Breast epithelium (tissue), 3 donors: Measurements from ENCODE around the gene COL5A3.

Experiments
- CTCF ChIP-seq, 3 donors: fragments of 450-650 bp; IDR thresholded peaks; one replicate each; pipeline ENCODE4 v1.5.1; 2016 to 2017; ENCODE audit warnings: antibody characterized with exemption in 3 of 3, mild to moderate bottlenecking in 3 of 3, moderate library complexity in 3 of 3
- POLR2AphosphoS5 ChIP-seq, 3 donors: sonication (generic); formaldehyde crosslinking; IDR thresholded peaks; one replicate each; pipeline ENCODE4 v1.6.1; 2017; ENCODE audit warnings: antibody characterized with exemption in 3 of 3

DNA sequence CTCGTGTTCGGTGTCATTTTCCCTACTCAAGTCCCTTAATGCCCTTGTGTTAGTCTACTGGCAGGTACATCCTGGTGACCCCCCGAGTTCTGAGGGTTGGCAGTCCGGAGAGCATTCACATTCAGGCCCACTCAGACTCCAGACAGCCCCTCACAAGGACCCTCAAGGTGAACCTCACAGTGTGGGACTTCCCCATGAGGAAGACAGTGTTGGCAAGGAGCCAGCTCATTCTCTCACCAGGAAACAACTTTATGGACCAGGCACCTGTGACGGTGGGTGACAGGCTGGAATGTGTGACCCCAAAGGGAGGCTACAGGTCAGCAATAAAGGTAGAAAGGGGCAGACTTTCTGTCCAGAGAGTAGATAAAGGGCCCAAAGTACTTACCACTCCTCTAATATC lies 27.5 kb upstream of the COL5A3 start:
- TF ChIP-seq CTCF (IDR thresholded peaks at IDR 0.05) (no peak), POLR2AphosphoS5 (IDR thresholded peaks at IDR 0.05) (no peak)
